Sigmoid colon (tissue), 7 donors: ENCODE results near the gene CASP3. TPM values are rescaled to one million over a fixed set of nuclear protein-coding genes. Genes with fewer than 3 reads are reported as not detected.

Experiments
- DNase-seq: peaks from one replicate; pipeline ENCODE4 v3.0.0-alpha.2; 2019
- H3K27ac ChIP-seq, 4 donors: fragments of 200-600 bp; sonication (generic); one replicate each; pipeline ENCODE4 v1.5.1; 2016 to 2019; ENCODE audit warnings: mild to moderate bottlenecking in 1 of 4
- H3K27me3 ChIP-seq, 3 donors: fragments of 200-600 bp; sonication (generic); one replicate each; pipeline ENCODE4 v1.5.1; 2019; ENCODE audit warnings: mild to moderate bottlenecking in 1 of 3
- H3K36me3 ChIP-seq, 4 donors: fragments of 200-600 bp; sonication (generic); one replicate each; pipeline ENCODE4 v1.5.1; 2016 to 2019
- H3K4me1 ChIP-seq, 4 donors: fragments of 200-600 bp; sonication (generic); one replicate each; pipeline ENCODE4 v1.5.1; 2017 to 2019
- H3K4me3 ChIP-seq, 4 donors: fragments of 200-600 bp; sonication (generic); one replicate each; pipeline ENCODE4 v1.5.1; 2017 to 2019; ENCODE audit warnings: mild to moderate bottlenecking in 2 of 4, moderate library complexity in 1 of 4
- H3K9me3 ChIP-seq, 4 donors: fragments of 200-600 bp in 3 of 4; sonication (generic) in 3 of 4; one replicate each; pipeline versions ENCODE4 v1.5.1 to v1.6.1; 2013 to 2019
- CTCF ChIP-seq, 4 experiments: fragments of 450-650 bp in 3 of 4; fragments of 200-600 bp in 1 of 4; IDR thresholded peaks; one replicate each; pipeline ENCODE4 v1.5.1; 2016 to 2019; ENCODE audit warnings: antibody characterized with exemption in 4 of 4, mild to moderate bottlenecking in 3 of 4, moderate library complexity in 2 of 4
- EP300 ChIP-seq, 4 donors: sonication (generic); formaldehyde crosslinking; IDR thresholded peaks; one replicate each; pipeline ENCODE4 v1.6.1; 2017; ENCODE audit warnings: antibody characterized with exemption in 4 of 4
- POLR2A ChIP-seq, 2 donors: fragments of 450-650 bp; IDR thresholded peaks; one replicate each; pipeline ENCODE4 v1.6.1; 2016; ENCODE audit warnings: antibody characterized with exemption in 2 of 2, mild to moderate bottlenecking in 2 of 2, moderate library complexity in 2 of 2
- POLR2AphosphoS5 ChIP-seq, 4 donors: sonication (generic); formaldehyde crosslinking; IDR thresholded peaks; one replicate each; pipeline ENCODE4 v1.6.1; 2017; ENCODE audit warnings: antibody characterized with exemption in 4 of 4
- WGBS, 2 donors: extraction: QIAGEN DNeasy Blood & Tissue Kit; methylation state at CpG; one replicate each; pipeline ENCODE4 v1.1.7; 2013; 5-methylcytosine and 5-hydroxymethylcytosine counted together
- intact Hi-C: fragments of 100-400 bp; cut with DNase I; formaldehyde crosslinking; loops from one replicate; pipeline ENCODE4 v1.15.1; 2023
- polyA plus RNA-seq, 3 donors: library from polyadenylated mRNA; stranded (reverse); fragments of 200-250 nt; gene quantifications; one replicate each; pipeline ENCODE4 v1.2.3, GENCODE V29; 2013
- total RNA-seq, 4 donors: library from RNA; depleted of rRNA; stranded (reverse); fragments of >200 nt; gene quantifications; one replicate each; pipeline ENCODE4 v1.1.0, GENCODE V29; 2016
- donor health status: healthy with polysubstance abuse.
- donor health status: Bipolar disorder and iron deficiency.
- donor health status: healthy.

CASP3 gene
- total and polyA plus RNA-seq, 7 donors: 9.4 to 70.1 (median 20.3) TPM

- no peak for TF ChIP-seq EP300 (IDR thresholded peaks at IDR 0.05)
- Histone ChIP-seq H3K4me1 (no peaks in the 10 kb centered on the region), H3K27ac (no peak overlapping the region), H3K27me3 (peaks cover 0 to 2% (median 0%) of the 10 kb centered on the region in 3 donors), H3K36me3 (no peaks in the 10 kb centered on the region), H3K4me3 (no peak overlapping the region), H3K9me3 (peaks cover 0 to 9% (median 0%) of the 10 kb centered on the region in 4 donors)
- DNase-seq: no peak
- 84 to 86% methylated on average over 7 of the region's 7 CpGs for WGBS, 2 donors
- intact Hi-C loops: no loop called here
Observed at GRCh38 chr4:184599492-184600135, 49.6 kb downstream of the CASP3 start.

- Histone ChIP-seq H3K36me3 (no peaks in the 10 kb centered on the region), H3K27me3 (peaks cover 0 to 2% (median 0%) of the 10 kb centered on the region in 3 donors), H3K9me3 (peaks cover 0 to 2% (median 0%) of the 10 kb centered on the region in 4 donors), H3K4me1 (no peaks in the 10 kb centered on the region), H3K27ac (no peak overlapping the region), H3K4me3 (no peak overlapping the region)
- no peak for DNase-seq
- TF ChIP-seq POLR2A (IDR thresholded peaks at IDR 0.05) (no peak), CTCF (IDR thresholded peaks at IDR 0.05) (no peak), EP300 (IDR thresholded peaks at IDR 0.05) (no peak), POLR2AphosphoS5 (IDR thresholded peaks at IDR 0.05) (no peak)
- intact Hi-C loops: no loop called here
- 82 to 84% methylated on average over 12 of the region's 12 CpGs for WGBS, 2 donors
Observed at GRCh38 chr4:184598753-184599491, 50.3 kb downstream of the CASP3 start.

- no peaks in the 10 kb centered on the region for H3K4me1 ChIP-seq
- no peaks in the 10 kb centered on the region for H3K9me3 ChIP-seq
- H3K4me3 ChIP-seq: no peak overlapping the region
- intact Hi-C loops: no loop called here
- WGBS, 2 donors: 47 to 70% methylated on average over 5 of the region's 5 CpGs
- no peaks in the 10 kb centered on the region for H3K36me3 ChIP-seq
- no peak for TF ChIP-seq EP300 (IDR thresholded peaks at IDR 0.05)
- TF ChIP-seq POLR2A (IDR thresholded peaks at IDR 0.05): no peak
- no peak for TF ChIP-seq CTCF (IDR thresholded peaks at IDR 0.05)
- no peak for TF ChIP-seq POLR2AphosphoS5 (IDR thresholded peaks at IDR 0.05)
- H3K27ac ChIP-seq: no peak overlapping the region
- peaks cover 0 to 2% (median 0%) of the 10 kb centered on the region in 3 donors for H3K27me3 ChIP-seq
- no peak for DNase-seq
Observed at GRCh38 chr4:184596617-184597185, 52.5 kb downstream of the CASP3 start.

GRCh38 chr4:184596044-184596616 is 53.1 kb downstream of the CASP3 start:
- intact Hi-C loops: no loop called here
- no peak overlapping the region for H3K4me3 ChIP-seq
- TF ChIP-seq EP300 (IDR thresholded peaks at IDR 0.05) (no peak), CTCF (IDR thresholded peaks at IDR 0.05) (no peak), POLR2A (IDR thresholded peaks at IDR 0.05) (no peak), POLR2AphosphoS5 (IDR thresholded peaks at IDR 0.05) (no peak)
- no peaks in the 10 kb centered on the region for H3K9me3 ChIP-seq
- no peaks in the 10 kb centered on the region for H3K36me3 ChIP-seq
- H3K4me1 ChIP-seq: no peaks in the 10 kb centered on the region
- 77 to 80% methylated on average over 8 of the region's 8 CpGs for whole genome bisulfite sequencing, 2 donors
- H3K27me3 ChIP-seq: peaks cover 0 to 2% (median 0%) of the 10 kb centered on the region in 3 donors
- no peak overlapping the region for H3K27ac ChIP-seq
- DNase-seq: no peak

- no peaks in the 10 kb centered on the region for H3K4me1 ChIP-seq
- WGBS, 2 donors: 92 to 94% methylated on average over 5 of the region's 5 CpGs
- H3K27ac ChIP-seq: no peak overlapping the region
- H3K9me3 ChIP-seq: no peaks in the 10 kb centered on the region
- H3K4me3 ChIP-seq: no peak overlapping the region
- H3K36me3 ChIP-seq: no peaks in the 10 kb centered on the region
- H3K27me3 ChIP-seq: no peaks in the 10 kb centered on the region
- DNase-seq: no peak
- no peak for TF ChIP-seq POLR2AphosphoS5 (IDR thresholded peaks at IDR 0.05)
- no peak for TF ChIP-seq EP300 (IDR thresholded peaks at IDR 0.05)
- no peak for TF ChIP-seq CTCF (IDR thresholded peaks at IDR 0.05)
- TF ChIP-seq POLR2A (IDR thresholded peaks at IDR 0.05): no peak
- intact Hi-C loops: no loop called here
Observed at GRCh38 chr4:184595430-184595829, 53.8 kb downstream of the CASP3 start.
